Astrocyte (in vitro differentiated cells and primary cell): ENCODE measurements around the gene LRRC66.

Experiments
- CTCF ChIP-seq: IDR thresholded peaks from 2 replicates; pipeline ENCODE4 v1.5.1; 2011; ENCODE audit warnings: low read depth, mild to moderate bottlenecking, inconsistent platforms, low read length, moderate library complexity; ENCODE audit not compliant: insufficient read depth
- EZH2 ChIP-seq: IDR thresholded peaks from 2 replicates; pipeline ENCODE4 v1.6.1; 2012; ENCODE audit warnings: mild to moderate bottlenecking, low read length, inconsistent platforms; ENCODE audit not compliant: insufficient read depth

GRCh38 chr4:52014903-52015302 lies 5.3 kb downstream of the LRRC66 start:
- TF ChIP-seq CTCF (no peak), EZH2 (no peak)
